ENCODE data around the gene PBX4.

GRCh38 chr19:19578252-19578651, 40.2 kb downstream of the PBX4 start:
- TF ChIP-seq CTCF (IDR thresholded peaks at IDR 0.05; ENCODE audit: low read depth, low read length) (no peak), POLR2A (IDR thresholded peaks at IDR 0.05; ENCODE audit: extremely low read depth, insufficient read length) (no peak)

Measured in NB4 (cell line).